IPS-20b (cell line): ENCODE data around the gene STAG3.
"Not testable (repeated sequence)": the region's sequence is repeated elsewhere in the genome, so short reads cannot be mapped to it uniquely, and the experiment has no call there.

Source experiments
- H3K27ac ChIP-seq: one replicate; pipeline ENCODE4 v1.5.1; 2013; ENCODE audit warnings: low read length
- H3K27me3 ChIP-seq: 2 replicates; pipeline ENCODE4 v1.6.1; 2013; ENCODE audit warnings: mild to moderate bottlenecking, low read length, inconsistent platforms; ENCODE audit not compliant: insufficient read depth
- H3K36me3 ChIP-seq: 2 replicates; pipeline ENCODE4 v1.6.1; 2013; ENCODE audit warnings: low read depth, mild to moderate bottlenecking, inconsistent platforms, low read length, moderate library complexity; ENCODE audit not compliant: insufficient read depth
- H3K4me1 ChIP-seq: 2 replicates; pipeline ENCODE4 v1.6.1; 2013; ENCODE audit warnings: mild to moderate bottlenecking, control low read depth, inconsistent platforms, low read length, moderate library complexity; ENCODE audit not compliant: insufficient read depth
- H3K4me3 ChIP-seq: 2 replicates; pipeline ENCODE4 v1.5.1; 2013; ENCODE audit warnings: mild to moderate bottlenecking, low read length, inconsistent platforms
- H3K9ac ChIP-seq: 2 replicates; pipeline ENCODE4 v1.6.1; 2013; ENCODE audit warnings: low read depth, mild to moderate bottlenecking, inconsistent platforms, low read length, moderate library complexity
- H3K9me3 ChIP-seq: 2 replicates; pipeline ENCODE4 v1.6.1; 2013; ENCODE audit warnings: mild to moderate bottlenecking, low read depth, low read length, inconsistent platforms; ENCODE audit not compliant: insufficient read depth

Gene STAG3, protein sequence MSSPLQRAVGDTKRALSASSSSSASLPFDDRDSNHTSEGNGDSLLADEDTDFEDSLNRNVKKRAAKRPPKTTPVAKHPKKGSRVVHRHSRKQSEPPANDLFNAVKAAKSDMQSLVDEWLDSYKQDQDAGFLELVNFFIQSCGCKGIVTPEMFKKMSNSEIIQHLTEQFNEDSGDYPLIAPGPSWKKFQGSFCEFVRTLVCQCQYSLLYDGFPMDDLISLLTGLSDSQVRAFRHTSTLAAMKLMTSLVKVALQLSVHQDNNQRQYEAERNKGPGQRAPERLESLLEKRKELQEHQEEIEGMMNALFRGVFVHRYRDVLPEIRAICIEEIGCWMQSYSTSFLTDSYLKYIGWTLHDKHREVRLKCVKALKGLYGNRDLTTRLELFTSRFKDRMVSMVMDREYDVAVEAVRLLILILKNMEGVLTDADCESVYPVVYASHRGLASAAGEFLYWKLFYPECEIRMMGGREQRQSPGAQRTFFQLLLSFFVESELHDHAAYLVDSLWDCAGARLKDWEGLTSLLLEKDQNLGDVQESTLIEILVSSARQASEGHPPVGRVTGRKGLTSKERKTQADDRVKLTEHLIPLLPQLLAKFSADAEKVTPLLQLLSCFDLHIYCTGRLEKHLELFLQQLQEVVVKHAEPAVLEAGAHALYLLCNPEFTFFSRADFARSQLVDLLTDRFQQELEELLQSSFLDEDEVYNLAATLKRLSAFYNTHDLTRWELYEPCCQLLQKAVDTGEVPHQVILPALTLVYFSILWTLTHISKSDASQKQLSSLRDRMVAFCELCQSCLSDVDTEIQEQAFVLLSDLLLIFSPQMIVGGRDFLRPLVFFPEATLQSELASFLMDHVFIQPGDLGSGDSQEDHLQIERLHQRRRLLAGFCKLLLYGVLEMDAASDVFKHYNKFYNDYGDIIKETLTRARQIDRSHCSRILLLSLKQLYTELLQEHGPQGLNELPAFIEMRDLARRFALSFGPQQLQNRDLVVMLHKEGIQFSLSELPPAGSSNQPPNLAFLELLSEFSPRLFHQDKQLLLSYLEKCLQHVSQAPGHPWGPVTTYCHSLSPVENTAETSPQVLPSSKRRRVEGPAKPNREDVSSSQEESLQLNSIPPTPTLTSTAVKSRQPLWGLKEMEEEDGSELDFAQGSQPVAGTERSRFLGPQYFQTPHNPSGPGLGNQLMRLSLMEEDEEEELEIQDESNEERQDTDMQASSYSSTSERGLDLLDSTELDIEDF

DNA sequence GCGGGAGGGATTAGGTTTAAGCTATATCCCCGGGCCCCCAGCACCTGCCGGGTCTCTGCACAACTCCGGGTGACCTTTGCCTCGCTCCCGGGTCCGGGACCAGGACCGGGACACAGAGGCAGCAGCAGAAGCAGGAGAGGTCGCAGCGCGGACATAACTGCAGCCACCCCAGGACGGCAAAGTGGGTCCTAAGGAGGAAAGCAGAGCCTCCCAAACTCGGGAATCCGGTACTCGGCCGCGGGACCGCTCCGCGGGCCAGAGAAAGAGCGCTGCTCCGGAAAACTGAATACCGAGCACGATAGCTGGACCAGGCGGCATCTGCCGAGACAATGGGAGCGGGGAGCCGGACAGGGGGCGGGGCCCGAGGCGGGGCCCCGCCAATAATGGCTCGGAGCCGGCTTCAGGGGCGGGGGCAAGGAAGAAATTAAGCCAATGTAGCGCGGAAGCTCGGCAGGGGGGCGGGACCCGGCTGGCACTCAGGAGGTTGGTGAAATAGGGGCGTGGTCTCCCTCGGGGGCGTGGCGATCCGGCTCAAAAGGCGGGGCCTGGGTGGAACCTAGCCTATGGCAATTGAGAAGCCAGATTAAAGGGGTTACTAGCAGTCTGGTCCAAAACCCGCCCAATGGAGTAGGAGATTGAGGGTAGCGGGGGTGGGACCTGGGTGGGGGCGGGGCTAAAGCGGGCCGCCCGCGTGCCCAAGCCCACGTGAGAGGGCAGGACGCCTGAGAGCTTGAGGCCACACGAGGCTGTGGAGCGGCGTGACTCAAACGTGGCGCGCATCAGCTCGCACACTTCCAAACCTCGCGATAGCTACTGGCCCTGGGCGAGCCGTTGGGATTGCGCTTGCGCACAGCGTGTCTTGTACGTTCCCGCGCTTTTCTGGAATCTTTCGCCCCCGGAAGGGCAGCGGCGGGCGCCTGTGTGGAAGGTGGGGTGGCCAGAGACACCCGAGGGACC is at the start of gene STAG3, which contains the start of gene GPC2:
STAG3 (plus strand) TSS at position 874 of the 957 bp plus-strand sequence. CDS start 2,639 bp downstream, outside the sequence.
GPC2 (minus strand) TSS at position 337 of the 957 bp plus-strand sequence; CDS start at position 155, 182 bp downstream.
- no peaks in the 10 kb centered on the region for H3K9me3 ChIP-seq
- H3K9ac ChIP-seq, result peak within 1 kb of the TSS; percentile 98
- H3K27ac ChIP-seq, result no peak within 1 kb of the TSS
- peaks cover 24% of the 10 kb centered on the region; the same call in 1 of the 2 replicates for H3K36me3 ChIP-seq
- peak within 1 kb of the TSS; percentile 98 for H3K4me3 ChIP-seq
- peaks cover 6% of the 10 kb centered on the region; the same call in 1 of the 2 replicates for H3K4me1 ChIP-seq
- H3K27me3 ChIP-seq, result peaks cover 10% of the 10 kb centered on the region; the same call in 1 of the 2 replicates

DNA sequence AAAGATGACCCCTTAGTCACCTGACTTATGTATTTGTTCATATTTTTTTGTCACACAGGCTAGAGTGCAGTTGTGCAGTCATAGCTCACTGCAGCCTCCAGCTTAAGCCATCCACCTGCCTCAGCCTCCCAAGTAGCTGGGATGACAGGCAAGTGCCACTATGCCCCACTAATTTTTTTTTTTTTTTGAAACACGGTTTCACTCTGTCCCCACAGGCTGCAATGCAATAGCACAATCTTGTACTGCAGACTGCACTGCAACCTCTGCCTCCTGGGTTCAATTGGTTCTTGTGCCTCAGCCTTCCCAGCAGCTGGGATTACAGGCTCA is 49.1 kb upstream of the STAG3 start:
- peak overlapping the region; percentile 92; the same call in 1 of the 2 replicates for H3K4me3 ChIP-seq
- H3K36me3 ChIP-seq, result 0 out of 2 replicates have a peak, but pooled peaks cover 6% of the 10 kb centered on the region
- no peaks in the 10 kb centered on the region for H3K9me3 ChIP-seq
- H3K27me3 ChIP-seq, result peaks cover 28% of the 10 kb centered on the region
- H3K9ac ChIP-seq, result no peak overlapping the region
- no peak overlapping the region for H3K27ac ChIP-seq
- H3K4me1 ChIP-seq, result peaks cover 3% of the 10 kb centered on the region; the same call in 1 of the 2 replicates

DNA sequence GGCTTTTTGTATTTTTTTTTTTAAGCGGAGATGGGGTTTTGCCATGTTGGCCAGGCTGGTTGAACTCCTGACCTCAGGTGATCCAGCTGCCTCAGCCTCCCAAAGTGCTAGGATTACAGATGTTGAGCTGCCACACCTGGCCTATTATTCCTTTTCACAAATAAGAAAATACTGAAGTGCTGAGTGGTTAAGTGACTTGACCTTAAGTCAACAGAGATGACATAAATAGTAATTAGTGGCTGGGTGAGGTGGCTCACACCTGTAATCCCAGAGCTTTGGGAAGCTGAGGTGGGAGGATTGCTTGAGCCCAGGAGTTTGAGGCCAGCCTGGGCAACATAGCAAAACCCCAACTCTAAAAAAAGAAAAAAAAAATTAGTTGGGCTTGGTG is 47.5 kb upstream of the STAG3 start:
- not testable (repeated sequence) for H3K27ac ChIP-seq, H3K4me1 ChIP-seq, H3K9ac ChIP-seq, H3K36me3 ChIP-seq, H3K4me3 ChIP-seq, H3K9me3 ChIP-seq
- H3K27me3 ChIP-seq, result peaks cover 28% of the 10 kb centered on the region

DNA sequence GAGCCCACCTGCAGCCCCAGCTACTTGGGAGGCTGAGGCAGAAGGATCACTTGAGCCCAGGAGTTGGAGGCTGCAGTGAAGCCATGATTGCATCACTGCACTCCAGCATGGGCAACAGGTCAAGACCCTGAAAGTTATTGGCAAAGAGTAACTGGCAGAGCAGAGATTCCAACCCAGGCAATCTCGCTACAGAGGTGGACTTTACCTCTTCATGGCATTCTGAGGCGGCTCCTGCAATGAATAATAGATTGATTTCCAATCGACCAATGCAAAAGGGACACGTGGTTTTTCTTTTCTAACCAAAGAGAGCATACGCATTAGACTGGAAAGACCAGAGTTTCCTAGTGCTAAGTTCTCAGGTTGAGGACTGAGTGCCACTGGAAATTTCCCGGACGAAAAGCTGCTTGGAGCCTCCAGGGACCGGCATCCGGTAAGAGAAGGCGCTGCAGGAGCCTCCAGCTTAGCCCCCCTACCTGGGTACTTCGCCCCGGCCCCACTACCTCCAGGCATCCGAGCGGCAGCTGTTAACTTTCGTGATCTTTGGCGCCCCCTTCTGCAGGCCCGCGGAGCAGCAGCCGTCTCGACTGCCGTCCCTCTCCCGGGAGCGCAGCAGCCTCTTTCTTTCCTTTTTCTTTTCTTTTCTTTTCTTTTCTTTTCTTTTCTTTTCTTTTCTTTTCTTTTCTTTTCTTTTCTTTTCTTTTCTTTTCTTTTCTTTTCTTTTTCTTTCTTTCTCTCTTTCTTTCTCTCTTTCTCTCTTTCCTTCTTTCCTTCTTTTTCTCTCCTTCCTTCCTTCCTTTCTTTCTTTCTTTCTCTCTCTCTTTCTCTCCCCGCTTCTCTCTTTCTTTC is 46.9 kb upstream of the STAG3 start:
- peak overlapping the region; percentile 51; the same call in 1 of the 2 replicates for H3K4me3 ChIP-seq

DNA sequence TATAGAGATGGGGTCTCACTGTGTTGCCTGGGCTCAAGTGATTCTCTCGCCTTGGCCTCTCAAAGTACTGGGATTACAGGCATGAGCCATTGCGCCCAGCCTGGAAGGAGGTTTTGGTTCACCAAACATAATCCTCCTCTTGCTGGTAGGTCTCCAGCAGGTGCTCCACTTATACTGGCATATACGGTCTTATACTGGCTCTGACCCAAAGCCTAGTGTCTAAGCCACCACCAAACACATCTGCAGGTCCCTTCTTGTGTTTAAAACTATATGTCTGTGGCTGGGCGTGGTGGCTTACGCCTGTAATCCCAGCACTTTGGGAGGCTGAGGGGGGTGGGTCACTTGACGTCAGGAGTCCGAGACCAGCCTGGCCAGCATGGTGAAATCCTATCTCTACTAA is 45.6 kb upstream of the STAG3 start:
- H3K36me3 ChIP-seq, result no peaks in the 10 kb centered on the region
- H3K27me3 ChIP-seq, result peaks cover 28% of the 10 kb centered on the region
- H3K9me3 ChIP-seq, result no peaks in the 10 kb centered on the region
- H3K9ac ChIP-seq, result no peak overlapping the region
- H3K4me3 ChIP-seq, result no peak overlapping the region
- peaks cover 3% of the 10 kb centered on the region; the same call in 1 of the 2 replicates for H3K4me1 ChIP-seq
- no peak overlapping the region for H3K27ac ChIP-seq

More for the DNA sequence above, 46.9 kb upstream of the STAG3 start:
- H3K27me3 ChIP-seq, result peaks cover 28% of the 10 kb centered on the region
- H3K36me3 ChIP-seq, result no peaks in the 10 kb centered on the region
- peaks cover 3% of the 10 kb centered on the region; the same call in 1 of the 2 replicates for H3K4me1 ChIP-seq
- H3K9me3 ChIP-seq, result no peaks in the 10 kb centered on the region
- no peak overlapping the region for H3K27ac ChIP-seq
- peak overlapping the region; percentile 30; the same call in 1 of the 2 replicates for H3K9ac ChIP-seq

DNA sequence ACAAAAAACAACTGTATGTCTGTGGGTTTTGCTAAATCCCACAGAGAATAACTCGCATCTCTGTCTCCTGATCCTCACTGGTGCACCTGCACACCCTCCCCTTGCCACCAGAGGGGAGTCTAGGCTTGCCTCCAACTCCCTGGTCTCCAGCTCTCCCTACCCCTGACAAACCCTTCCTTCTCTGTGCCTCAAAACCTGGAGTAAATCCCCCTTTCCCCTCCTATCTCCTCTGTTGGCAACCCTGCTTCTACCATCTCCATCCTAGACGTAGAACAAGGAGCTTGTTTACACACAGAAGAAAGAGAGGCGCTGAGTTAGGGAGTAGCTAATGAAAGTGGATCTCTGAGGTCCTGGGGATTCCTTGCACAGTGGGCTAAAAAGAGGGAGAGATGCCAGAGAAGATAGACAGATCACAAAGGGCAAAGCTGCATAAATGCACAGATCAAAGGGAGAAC is 45.0 kb upstream of the STAG3 start:
- Histone ChIP-seq H3K4me1 (peaks cover 3% of the 10 kb centered on the region; the same call in 1 of the 2 replicates), H3K9ac (no peak overlapping the region), H3K9me3 (no peaks in the 10 kb centered on the region), H3K36me3 (no peaks in the 10 kb centered on the region), H3K4me3 (no peak overlapping the region), H3K27ac (no peak overlapping the region), H3K27me3 (peaks cover 24% of the 10 kb centered on the region)

DNA sequence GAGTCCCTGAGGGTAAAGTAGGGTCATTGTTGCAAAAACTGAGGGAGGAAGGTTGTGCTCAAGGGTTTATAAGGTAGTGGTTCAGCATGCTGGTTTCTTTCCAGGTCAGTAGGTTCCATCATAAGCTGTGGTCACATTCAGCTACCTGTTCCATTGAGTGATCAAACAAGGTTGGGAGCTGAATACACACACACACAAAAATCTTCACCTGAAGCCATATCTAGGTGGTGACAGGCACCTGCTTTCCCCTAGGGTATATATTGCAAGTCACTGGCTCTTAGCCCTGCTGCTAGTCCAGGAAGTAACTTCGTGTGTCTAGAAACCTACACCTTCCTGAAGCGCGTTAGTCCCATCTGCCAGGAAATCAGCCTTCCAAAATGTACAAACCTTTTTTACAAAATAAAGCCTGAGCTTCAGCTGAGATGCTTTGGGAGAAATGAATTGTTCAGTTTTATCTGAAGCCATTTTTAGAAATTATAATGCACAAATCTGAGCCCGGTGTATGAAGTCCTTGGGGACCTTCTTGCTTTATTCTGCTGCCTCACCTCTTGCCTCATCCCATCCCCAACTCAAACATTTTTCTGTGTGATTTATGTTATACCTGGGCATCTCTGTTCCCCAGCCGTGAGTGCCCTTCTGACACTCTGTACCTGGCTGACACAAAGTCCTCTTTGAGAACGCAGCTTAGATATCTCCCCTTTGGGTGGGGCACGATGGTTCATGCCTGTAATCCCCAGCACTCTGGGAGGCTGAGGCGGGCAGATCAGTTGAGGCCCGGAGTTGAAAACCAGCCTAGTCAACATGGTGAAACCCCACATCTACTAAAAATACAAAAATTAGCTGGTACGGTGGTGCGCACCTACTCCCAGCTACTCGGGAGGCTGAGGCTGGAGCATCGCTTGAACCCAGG is 39.6 kb upstream of the STAG3 start:
- Histone ChIP-seq H3K9ac (no peak overlapping the region), H3K4me1 (no peaks in the 10 kb centered on the region), H3K4me3 (no peak overlapping the region), H3K9me3 (no peaks in the 10 kb centered on the region), H3K36me3 (no peaks in the 10 kb centered on the region), H3K27ac (no peak overlapping the region), H3K27me3 (no peaks in the 10 kb centered on the region)

DNA sequence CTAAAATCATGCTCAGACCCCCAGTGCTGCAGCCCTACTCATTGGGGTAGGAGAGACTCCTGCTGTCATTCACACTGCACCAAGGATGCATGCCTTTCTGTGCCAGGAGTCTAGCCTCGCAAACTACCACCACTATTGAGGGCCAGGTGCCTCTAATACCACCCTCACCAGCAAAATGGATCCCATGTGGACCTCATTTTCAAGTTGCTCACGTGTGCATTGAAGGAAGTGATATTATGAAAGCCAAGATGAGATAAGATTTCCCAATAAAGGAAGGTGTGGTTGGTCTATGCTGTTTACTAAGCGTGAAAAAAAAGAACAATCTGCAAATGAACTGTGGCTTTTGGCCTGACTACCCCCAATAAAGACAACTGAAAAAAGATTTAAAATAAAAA is 36.2 kb upstream of the STAG3 start:
- Histone ChIP-seq H3K27me3 (no peaks in the 10 kb centered on the region), H3K27ac (no peak overlapping the region), H3K36me3 (no peaks in the 10 kb centered on the region), H3K4me1 (no peaks in the 10 kb centered on the region), H3K4me3 (no peak overlapping the region), H3K9ac (no peak overlapping the region), H3K9me3 (no peaks in the 10 kb centered on the region)

DNA sequence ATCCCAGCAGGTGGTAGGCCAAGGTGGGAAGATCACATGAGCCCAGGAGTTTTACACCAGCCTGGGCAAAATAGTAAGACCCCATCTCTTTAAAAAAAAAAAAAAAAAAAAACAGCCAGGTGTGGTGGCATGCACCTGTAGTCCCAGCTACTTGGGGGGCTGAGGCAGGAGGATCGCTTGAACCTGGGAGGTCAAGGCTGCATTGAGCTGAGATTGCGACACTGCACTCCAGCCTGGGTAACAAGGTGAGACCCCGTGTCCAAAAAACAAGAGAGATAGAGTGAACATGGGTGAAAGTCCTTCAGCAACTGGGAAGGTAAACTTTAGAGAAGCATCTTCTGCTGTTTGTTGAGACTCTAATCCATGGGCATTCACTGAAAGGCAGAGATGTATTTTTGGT is 35.3 kb upstream of the STAG3 start:
- no peak overlapping the region for H3K9ac ChIP-seq
- no peaks in the 10 kb centered on the region for H3K4me1 ChIP-seq
- no peaks in the 10 kb centered on the region for H3K27me3 ChIP-seq
- H3K4me3 ChIP-seq, result no peak overlapping the region
- H3K9me3 ChIP-seq, result no peaks in the 10 kb centered on the region
- no peaks in the 10 kb centered on the region for H3K36me3 ChIP-seq
- H3K27ac ChIP-seq, result no peak overlapping the region
